Measurements from ENCODE around the gene SPRR2G. TPM values are rescaled to one million over a fixed set of nuclear protein-coding genes. Genes with fewer than 3 reads are reported as not detected.

The SPRR2G gene
- total RNA-seq, 1 experiment from 2014 or later = not detected

DNA sequence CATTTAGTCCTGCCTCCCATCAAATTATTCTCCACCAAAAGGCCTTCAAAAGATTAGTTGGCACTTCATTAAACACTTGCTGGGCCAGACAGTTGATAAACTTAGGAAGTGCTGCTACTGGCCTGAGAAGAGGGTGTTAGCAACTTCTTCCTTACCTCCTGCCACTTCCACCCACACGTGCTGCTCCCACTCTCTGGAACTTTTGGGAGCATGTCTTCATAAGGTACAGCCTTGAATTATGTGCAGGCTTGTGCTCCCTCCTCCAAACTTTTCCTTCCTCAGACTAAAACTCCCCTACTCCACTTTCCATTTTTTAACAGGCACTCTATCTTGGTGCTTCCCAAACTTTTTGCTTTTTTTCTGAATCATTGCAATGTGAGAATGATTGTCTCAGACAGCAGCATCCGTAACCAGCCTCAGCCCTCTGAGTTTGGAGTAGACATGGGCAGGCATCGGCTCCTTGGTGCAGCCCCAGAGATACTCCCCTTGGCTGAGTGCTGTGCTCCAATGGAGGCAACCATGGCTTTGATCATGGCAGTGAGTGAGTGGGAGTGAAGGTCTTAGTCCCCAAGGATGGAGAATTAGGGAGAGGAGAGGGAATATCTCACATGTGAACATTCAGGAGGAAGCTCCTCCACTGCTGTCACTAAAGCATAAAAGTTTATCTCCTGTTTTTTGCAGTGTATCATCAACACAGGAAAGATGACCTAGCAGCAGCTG is 43.8 kb upstream of the SPRR2G start:
- Histone ChIP-seq H3K4me1 (ENCODE audit: control insufficient read depth, insufficient read depth, low read length) (no peaks in the 10 kb centered on the region), H3K9me3 (ENCODE audit: control insufficient read depth, insufficient read depth, low read depth, low read length) (no peaks in the 10 kb centered on the region), H3K36me3 (ENCODE audit: control insufficient read depth, insufficient read depth, low read length) (no peaks in the 10 kb centered on the region), H3K27ac (ENCODE audit: low read length) (no peak overlapping the region), H3K4me3 (ENCODE audit: low read depth in 2 of 2, low read length in 2 of 2) (no peak overlapping the region), H3K27me3 (ENCODE audit: control insufficient read depth, insufficient read depth, low read length) (peaks cover 15% of the 10 kb centered on the region)
- in situ Hi-C loops (cut with HindIII; ENCODE audit: low pct_unique_long_range_greater_than_20kb, low sequenced_read_pairs) = no loop called here
- DNase-seq (ENCODE audit: low read depth, low spot score) (no peak), ATAC-seq (no peak)
- TF ChIP-seq SIN3A (IDR thresholded peaks at IDR 0.05; ENCODE audit: borderline replicate concordance, insufficient read depth, low read depth, low read length) = no peak
- TF ChIP-seq, protein P1, sequence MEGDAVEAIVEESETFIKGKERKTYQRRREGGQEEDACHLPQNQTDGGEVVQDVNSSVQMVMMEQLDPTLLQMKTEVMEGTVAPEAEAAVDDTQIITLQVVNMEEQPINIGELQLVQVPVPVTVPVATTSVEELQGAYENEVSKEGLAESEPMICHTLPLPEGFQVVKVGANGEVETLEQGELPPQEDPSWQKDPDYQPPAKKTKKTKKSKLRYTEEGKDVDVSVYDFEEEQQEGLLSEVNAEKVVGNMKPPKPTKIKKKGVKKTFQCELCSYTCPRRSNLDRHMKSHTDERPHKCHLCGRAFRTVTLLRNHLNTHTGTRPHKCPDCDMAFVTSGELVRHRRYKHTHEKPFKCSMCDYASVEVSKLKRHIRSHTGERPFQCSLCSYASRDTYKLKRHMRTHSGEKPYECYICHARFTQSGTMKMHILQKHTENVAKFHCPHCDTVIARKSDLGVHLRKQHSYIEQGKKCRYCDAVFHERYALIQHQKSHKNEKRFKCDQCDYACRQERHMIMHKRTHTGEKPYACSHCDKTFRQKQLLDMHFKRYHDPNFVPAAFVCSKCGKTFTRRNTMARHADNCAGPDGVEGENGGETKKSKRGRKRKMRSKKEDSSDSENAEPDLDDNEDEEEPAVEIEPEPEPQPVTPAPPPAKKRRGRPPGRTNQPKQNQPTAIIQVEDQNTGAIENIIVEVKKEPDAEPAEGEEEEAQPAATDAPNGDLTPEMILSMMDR (IDR thresholded peaks at IDR 0.05) = no peak
- TF ChIP-seq POLR2AphosphoS5 (IDR thresholded peaks at IDR 0.05; ENCODE audit: low read depth, low read length) = no peak
- TF ChIP-seq TCF7L2 (IDR thresholded peaks at IDR 0.05; ENCODE audit: low read depth, low read length) = no peak
- TF ChIP-seq, protein P2, sequence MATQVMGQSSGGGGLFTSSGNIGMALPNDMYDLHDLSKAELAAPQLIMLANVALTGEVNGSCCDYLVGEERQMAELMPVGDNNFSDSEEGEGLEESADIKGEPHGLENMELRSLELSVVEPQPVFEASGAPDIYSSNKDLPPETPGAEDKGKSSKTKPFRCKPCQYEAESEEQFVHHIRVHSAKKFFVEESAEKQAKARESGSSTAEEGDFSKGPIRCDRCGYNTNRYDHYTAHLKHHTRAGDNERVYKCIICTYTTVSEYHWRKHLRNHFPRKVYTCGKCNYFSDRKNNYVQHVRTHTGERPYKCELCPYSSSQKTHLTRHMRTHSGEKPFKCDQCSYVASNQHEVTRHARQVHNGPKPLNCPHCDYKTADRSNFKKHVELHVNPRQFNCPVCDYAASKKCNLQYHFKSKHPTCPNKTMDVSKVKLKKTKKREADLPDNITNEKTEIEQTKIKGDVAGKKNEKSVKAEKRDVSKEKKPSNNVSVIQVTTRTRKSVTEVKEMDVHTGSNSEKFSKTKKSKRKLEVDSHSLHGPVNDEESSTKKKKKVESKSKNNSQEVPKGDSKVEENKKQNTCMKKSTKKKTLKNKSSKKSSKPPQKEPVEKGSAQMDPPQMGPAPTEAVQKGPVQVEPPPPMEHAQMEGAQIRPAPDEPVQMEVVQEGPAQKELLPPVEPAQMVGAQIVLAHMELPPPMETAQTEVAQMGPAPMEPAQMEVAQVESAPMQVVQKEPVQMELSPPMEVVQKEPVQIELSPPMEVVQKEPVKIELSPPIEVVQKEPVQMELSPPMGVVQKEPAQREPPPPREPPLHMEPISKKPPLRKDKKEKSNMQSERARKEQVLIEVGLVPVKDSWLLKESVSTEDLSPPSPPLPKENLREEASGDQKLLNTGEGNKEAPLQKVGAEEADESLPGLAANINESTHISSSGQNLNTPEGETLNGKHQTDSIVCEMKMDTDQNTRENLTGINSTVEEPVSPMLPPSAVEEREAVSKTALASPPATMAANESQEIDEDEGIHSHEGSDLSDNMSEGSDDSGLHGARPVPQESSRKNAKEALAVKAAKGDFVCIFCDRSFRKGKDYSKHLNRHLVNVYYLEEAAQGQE (IDR thresholded peaks at IDR 0.05; ENCODE audit: insufficient read depth in 1 of 2, low read depth in 2 of 2, low read length in 1 of 2) = no peak
- POLR2A ChIA-PET = no interaction called here
- intact Hi-C loops (cut with micrococcal nuclease; ENCODE audit: unreplicated experiment) = loop anchor here (5.0 kb wide), 1 partner anchor 277 kb away; no protein-coding TSS in a partner anchor
- no TSS peak for BruUV-seq (replicated peaks)
- CTCF ChIA-PET = interaction anchor here (1.1 kb wide), 1 partner anchor 325 kb away, joined by 3 read pairs; no protein-coding TSS in a partner anchor

DNA sequence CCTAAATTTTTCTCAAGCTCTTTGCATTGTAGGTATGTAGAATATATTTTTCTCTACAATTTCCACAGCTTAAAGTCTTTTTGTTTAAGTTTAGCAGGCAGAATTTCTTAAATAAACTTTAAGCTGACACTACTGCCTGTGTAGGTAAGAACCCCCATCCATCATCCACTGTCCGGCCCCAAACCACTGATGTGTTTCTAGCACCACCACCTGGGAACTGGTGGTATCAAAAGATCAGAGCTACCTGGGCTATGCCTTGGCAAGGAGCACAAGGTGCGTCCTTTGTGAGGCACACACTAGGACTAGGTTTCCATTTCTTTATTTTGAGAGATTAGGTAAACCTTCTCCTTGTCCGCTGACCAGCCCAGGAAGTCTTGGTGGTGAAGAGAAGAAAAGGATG is 42.0 kb upstream of the SPRR2G start:
- no peak overlapping the region for H3K4me3 ChIP-seq (ENCODE audit: low read depth in 2 of 2, low read length in 2 of 2)
- BruUV-seq (replicated peaks) = no TSS peak
- peak; percentile 72 for ATAC-seq
- CTCF ChIA-PET = interaction anchor here (0.6 to 1.2 kb wide), 6 partner anchors 45 to 322 kb away, joined by 3 to 11 read pairs (median 3); no protein-coding TSS in a partner anchor
- H3K27ac ChIP-seq (ENCODE audit: low read length) = no peak overlapping the region
- H3K27me3 ChIP-seq (ENCODE audit: control insufficient read depth, insufficient read depth, low read length) = peaks cover 5% of the 10 kb centered on the region
- POLR2A ChIA-PET = no interaction called here
- TF ChIP-seq, protein P1 (IDR thresholded peaks at IDR 0.05) = peak; percentile 73
- TF ChIP-seq SIN3A (IDR thresholded peaks at IDR 0.05; ENCODE audit: borderline replicate concordance, insufficient read depth, low read depth, low read length) (no peak), TCF7L2 (IDR thresholded peaks at IDR 0.05; ENCODE audit: low read depth, low read length) (no peak)
- TF ChIP-seq, protein P2 (IDR thresholded peaks at IDR 0.05; ENCODE audit: insufficient read depth in 1 of 2, low read depth in 2 of 2, low read length in 1 of 2) = no peak
- no peaks in the 10 kb centered on the region for H3K36me3 ChIP-seq (ENCODE audit: control insufficient read depth, insufficient read depth, low read length)
- in situ Hi-C loops (cut with HindIII; ENCODE audit: low pct_unique_long_range_greater_than_20kb, low sequenced_read_pairs) = no loop called here
- H3K9me3 ChIP-seq (ENCODE audit: control insufficient read depth, insufficient read depth, low read depth, low read length) = no peaks in the 10 kb centered on the region
- no peaks in the 10 kb centered on the region for H3K4me1 ChIP-seq (ENCODE audit: control insufficient read depth, insufficient read depth, low read length)
- intact Hi-C loops (cut with micrococcal nuclease; ENCODE audit: unreplicated experiment) = loop anchor here (2.0 to 5.0 kb wide), 2 partner anchors 275 to 322 kb away; no protein-coding TSS in a partner anchor
- no peak for DNase-seq (ENCODE audit: low read depth, low spot score)
